IPS-NIHi7 (cell line): ENCODE results near the gene LMNA.
"Not testable (repeated sequence)": the region's sequence is repeated elsewhere in the genome, so short reads cannot be mapped to it uniquely, and the experiment has no call there.

Experiments
- DNase-seq: peaks from one replicate; pipeline ENCODE4 v3.0.0; 2012; ENCODE audit warnings: mixed read lengths; ENCODE audit errors: extremely low spot score

The LMNA gene

DNA sequence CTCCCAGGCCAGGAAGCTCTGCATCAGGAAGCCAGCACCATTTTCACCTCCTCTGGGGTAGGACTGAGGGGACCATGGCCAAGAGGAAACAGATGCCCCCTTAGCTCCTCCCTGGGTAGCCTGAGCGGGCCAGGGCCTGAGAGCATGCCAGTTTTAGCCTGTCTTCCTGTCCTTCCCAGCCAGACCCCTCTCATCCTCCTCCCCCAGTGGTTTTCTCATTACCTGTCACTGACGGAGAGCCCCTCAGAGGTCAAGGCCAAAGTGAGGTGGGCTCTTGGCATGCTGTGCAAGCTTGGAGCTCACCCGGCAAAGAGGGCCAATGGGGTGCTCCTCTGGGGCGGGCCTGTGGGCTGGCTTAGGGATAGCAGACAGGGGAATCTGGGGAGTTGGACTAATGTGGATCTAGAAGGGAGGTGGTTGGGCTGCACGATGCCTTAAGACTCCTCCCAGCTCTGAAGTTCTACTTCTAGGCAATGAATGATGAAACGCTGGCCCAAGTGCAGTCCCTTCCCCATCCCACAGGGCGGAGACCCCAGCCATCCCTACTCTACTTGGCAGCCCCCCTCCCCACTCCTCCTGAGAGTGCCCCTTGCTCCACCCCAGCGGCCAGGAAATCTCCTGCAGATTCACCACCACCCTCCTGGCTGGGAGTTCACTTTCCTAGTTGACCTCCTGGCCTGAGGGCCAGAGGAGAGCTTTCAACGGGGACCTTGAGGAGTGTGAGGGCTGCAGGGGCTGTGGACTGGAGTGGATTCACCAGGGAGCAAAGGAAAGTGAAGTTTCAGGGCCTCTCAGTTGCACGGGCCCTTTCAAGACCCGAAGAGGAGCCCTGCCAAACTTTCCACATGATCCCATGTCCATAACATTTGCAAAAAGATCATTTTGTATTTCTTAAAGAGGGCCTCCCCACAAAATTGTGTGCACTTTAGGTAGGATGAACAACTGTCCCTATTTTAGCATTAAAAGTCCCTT, 9.4 kb upstream of the LMNA start:
- peak; percentile 40 for DNase-seq

DNA sequence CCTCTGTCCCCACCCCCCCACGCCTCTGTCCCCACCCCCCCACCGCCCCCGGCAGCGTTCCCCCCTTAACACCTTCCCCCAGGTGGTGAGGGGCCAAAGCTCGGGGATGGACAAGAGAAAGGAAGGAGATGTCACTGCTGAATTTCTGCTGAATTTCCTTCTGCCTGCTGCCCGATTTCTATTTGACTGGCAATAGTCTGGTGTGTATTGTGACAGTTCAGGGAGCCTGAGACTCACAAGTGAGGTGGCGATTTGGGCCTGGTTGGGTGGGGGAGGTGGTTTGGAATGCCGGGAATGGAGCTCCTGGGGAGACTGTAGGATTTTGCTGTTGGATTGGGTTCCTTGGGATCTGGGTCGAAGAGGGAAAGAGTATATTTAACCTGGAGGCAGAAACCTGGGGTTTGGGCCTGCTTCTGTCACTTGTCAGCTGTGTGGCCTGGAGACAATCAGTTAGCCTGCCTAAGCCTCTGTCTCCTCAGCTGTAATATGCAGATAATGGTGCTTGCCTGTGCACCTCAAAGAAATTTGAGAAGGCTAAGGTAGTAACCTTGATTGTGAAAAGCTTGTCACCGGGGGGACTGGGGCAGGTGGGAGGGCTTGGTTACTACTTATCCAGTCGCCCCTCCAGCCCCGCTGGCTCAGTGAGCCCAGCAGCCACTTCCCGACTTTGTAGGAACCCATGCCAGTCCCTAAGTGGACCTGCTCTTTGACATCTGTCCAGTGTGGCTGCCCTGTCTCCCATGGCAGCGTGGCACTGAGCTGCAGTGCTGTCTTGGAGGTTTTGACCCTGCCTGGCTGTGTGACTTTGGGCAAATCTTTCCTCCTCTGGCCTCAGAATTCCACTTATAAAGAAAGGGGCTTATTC, 7.7 kb upstream of the LMNA start:
- peak; percentile 70 for DNase-seq

DNA sequence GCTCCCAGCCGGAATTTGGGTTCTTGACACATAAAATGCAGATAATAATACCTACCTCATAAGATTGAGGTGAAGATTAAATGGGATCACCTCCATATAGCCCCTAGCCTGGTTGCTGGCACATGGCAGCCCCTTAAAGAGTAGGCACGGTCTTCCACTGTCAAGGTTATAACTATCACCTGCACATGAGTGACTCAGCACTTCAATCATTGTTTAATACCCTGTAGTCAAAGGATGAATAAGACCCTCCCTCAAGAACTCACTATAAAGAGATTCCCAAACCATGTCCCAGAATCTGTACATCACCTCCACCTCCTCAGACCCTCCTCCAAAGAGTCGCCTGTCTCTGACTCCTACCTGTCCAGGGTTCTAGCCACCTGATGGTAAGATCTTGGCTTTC, 6.5 kb upstream of the LMNA start:
- DNase-seq = no peak

DNA sequence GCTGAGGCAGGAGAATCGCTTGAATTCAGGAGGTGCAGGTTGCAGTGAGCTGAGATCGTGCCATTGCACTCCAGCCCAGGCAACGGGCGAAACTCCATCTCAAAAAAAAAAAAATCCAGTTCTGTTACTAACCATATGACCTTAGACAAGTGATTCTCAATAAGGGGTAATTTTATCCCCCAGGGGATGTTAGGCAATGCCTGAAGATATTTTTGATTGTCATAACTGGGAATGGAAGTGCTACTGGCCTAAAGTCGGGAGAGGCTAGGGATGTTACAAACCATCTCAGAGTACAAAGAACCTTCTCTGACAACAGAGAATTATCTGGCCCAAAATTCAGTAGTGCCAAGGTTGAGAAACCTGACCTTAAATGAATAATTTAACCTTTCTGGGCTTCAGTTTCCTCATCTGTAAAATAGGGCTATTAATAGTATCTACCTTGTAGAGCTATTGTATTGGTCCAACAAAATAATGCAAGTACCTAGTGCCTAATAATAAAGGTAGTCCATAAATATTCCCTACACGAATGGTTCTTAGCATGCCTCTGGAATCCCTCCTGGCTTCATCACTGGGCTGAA, 5.8 kb upstream of the LMNA start:
- no peak for DNase-seq

DNA sequence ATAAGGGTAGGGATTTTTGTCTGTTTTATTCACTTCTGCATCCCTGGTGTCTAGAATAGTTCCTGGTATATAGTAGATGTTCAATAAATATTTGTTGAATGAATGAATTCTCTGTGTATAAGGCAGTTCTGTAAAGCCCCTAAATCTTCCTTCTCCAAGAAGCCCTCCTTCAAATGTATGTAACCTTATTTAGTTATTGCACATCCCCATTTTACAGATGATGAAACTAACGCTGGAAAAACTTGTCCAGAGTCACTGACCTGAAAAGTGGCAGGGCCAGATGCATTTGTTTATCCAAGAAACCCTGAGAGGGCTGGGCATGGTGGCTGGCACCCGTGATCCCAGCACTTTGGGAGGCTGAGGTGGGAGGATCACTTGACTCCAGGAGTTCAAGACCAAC, 4.3 kb upstream of the LMNA start:
- no peak for DNase-seq

DNA sequence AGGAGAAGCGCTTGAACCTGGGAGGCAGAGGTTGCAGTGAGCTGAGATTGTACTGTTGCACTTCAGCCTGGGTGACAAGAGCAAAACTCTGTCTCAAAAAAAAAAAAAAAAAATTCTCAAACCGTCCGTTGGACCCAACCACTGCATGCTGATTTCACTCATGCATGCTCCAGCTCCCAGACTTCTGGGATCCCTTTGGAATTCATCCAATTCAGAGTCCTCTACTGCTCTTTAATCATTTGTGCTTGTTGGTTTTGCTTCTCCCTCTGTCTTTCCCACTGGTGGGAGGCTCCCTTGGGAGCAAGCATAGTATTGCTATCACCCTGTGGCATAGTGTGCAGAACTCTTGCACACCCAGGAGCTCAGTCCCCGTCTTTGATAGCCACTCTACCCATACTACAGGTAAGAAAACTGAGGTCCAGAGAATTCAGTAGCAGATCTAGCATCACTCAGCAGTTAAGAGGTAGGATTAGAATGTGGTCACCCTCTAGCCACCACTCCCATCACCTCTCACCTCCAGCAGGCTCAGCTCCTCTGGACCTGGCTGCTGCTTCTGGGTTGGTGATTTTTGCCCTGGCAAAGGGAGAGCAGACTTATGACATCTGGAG, 3.1 kb upstream of the LMNA start:
- no peak for DNase-seq

DNA sequence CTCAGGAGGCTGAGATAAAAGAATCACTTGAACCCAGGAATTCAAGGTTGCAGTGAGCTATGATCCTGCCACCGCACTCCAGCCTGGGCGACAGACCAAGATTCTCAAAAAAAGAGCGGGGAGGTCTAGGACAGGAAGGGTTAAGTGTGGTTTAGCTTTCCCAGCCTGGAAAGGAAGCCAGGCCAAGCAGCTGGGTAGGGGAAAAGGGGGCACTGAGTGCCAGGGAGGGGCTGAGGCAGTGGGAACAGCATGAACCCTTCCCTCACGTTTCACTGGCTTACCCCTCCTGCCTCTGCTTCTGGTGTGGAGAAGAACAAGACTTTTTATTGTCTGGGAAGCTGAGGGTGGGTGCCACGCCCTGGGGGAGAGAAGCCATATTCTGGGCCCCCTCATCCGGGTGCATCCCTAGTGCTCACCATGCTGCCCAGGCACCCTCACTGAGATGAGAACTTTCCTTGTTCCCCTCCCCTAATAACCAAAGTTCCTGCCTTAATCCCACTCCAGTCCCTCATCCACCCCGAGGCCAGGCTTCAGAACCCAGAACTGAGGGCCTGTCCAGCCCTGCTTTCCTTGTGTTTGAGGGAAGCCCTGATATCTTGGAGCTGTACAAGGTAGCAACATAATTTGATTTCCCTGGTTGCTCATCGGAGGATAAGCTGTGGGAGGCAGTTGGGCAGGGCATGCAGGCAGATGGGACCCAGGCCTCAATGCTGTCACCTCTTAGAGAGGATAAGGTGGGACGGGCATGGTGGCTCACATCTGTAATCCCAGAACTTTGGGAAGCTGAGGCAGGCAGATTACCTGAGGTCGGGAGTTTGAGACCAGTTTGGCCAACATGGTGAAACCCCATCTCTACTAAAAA, 2.0 kb upstream of the LMNA start:
- no peak for DNase-seq

DNA sequence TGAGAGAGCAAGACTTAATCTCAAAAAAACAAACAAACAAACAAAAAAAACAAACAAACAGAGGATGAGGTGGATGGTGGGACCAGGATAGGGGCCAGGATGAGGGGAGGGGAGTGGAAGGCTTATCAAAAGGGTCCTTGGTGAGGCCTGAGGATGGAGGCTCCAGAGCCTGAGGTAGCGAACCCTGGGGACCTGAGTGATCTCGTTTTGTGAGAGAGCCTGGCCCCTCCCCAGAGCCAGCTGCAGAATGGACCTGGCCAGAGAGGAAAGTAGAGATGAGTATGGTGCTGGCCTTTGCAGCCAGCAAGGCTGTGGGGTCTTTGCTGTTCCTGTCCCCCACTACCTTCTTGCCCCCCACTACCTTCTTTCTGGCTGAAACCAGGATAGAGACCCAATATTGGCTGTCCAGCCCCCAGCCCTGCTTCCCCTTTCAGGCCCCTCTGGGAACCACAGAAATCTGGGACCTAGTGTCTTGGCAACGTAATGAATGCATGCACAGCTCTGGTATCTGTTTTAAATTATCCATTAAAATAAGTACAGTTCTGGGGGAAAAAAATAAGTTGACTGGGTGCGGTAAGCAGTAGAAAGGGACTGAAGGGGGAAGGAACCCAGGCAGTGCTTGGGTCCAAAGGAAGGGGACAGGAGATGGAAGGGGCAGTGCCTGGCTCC, 1.1 kb upstream of the LMNA start:
- DNase-seq = no peak

DNA sequence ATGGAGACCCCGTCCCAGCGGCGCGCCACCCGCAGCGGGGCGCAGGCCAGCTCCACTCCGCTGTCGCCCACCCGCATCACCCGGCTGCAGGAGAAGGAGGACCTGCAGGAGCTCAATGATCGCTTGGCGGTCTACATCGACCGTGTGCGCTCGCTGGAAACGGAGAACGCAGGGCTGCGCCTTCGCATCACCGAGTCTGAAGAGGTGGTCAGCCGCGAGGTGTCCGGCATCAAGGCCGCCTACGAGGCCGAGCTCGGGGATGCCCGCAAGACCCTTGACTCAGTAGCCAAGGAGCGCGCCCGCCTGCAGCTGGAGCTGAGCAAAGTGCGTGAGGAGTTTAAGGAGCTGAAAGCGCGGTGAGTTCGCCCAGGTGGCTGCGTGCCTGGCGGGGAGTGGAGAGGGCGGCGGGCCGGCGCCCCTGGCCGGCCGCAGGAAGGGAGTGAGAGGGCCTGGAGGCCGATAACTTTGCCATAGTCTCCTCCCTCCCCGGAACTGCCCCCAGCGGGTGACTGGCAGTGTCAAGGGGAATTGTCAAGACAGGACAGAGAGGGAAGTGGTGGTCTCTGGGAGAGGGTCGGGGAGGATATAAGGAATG, 505 bp downstream of the LMNA start:
- DNase-seq = peak; percentile 51

DNA sequence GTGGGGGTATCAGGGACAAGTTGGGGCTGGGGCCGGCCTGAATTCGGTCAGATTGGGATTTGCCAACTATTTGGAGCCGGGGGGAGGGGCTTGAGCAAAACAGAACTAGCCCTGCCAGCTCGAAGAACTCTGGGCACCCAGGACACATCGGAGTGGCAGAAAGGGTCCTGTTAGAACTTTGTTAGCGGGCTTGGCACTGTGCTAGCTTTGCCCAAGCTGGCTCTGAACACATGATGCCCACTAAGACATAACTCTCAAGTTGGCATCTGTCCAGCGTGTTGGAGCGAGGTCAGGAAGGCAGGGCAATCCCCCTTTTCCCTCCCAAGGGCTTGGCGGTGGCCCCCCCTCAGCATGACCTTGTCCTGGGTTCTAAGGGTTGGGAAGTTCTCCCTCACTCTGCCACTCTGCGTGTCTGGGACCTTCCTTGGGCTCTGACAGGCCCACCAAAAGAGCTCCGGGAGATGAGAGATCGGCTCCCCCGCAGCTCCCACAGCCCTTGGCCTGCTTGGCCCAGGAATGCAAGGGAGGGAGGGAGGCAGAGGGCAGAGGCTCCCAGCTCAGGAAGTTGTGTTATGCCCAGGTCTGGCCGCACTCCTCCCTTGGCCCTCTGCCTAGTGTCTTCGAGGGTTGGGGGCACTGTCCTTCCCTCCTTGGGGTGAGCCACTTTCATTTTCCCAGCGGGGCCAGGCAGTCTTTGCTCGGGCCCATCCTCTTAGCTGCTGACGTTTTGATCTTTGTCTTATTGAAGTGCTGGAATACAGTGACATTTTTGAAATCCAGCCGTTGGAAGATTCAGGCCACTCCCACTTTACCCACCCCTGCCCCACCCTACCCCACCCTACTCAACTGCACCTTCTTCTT, 1.2 kb downstream of the LMNA start:
- DNase-seq = peak; percentile 54

DNA sequence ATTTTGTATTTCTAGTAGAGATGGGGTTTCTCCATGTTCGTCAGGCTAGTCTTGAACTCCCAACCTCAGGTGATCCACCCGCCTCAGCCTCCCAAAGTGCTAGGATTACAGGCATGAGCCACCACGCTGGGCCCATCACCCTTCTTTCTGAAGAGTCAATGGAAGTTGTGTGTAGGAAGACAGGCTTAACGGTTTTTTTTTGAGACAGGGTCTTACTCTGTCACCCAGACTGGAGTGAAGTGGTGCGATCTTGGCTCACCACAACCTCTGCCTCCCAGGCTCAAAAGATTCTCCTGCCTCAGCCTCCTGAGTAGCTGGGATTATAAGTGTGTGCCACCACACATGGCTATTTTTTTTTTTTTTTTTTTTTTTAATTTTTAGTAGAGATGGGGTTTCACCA, 2.2 kb downstream of the LMNA start:
- not testable (repeated sequence) for DNase-seq

DNA sequence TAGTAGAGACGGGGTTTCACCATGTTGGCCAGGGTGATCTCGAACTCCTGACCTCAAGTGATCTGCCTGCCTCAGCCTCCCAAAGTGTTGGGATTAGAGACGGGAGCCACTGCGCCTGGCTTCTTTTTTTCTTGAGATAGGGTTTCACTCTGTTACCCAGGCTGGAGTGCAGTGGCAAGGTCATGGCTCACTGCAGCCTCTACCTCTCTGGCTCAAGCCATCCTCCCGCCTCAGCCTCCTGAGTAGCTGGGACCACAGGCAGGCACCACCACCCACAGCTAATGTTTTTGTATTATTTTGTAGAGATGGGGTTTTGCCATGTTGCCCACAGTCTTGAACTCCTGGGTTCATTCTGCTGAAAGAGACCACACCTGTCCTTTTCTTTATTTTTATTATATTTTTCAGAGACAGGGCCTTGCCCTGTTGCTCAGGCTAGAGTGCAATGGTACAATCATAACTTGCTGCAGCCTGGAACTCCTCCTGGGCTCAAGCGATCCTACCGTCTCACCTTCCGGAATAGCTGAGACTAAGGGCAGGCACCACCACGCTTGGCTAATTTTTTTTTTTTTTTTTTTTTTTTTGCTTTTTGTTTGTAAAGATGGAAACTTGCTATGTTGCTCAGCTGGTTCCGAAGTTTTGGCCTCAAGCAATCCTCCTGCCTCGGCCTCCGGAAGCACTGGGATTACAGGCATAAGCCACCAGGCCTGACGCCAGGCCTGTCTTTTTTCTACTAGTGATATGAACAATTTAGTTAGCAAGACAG, 3.1 kb downstream of the LMNA start:
- DNase-seq = no peak

DNA sequence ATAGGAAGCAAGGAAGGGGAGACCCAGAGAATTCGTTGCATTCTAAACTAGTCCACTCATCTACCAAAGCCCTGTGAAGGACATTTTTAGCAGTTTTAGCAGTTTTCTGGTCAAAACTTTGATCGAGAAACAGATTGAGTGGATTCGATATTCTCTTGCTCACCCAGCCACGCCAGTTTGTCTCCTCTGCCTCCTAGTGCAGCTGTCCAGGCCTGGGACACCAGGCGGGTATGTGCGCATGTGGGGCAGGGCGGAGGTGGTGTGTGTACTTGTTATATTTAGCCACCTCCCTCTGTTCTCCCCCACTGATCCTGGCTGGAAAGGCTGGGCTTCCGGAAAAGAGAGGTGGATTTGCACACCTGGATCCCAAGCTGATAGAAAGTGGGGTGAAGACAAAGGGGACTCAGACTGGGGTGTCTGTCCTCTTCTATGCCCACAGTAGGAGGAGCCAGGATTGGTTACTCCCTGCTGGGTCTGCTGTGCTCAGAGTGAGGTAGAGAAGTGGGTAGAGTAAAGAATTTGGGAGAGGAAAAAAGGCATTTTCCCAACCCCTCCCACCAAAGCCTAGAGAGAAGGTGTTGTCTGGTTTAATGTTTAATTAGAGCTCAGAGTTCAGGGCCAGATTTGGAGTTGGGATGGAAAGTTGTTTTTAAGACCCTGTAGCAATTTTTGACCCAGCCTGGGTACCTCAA, 3.8 kb downstream of the LMNA start:
- DNase-seq = no peak

DNA sequence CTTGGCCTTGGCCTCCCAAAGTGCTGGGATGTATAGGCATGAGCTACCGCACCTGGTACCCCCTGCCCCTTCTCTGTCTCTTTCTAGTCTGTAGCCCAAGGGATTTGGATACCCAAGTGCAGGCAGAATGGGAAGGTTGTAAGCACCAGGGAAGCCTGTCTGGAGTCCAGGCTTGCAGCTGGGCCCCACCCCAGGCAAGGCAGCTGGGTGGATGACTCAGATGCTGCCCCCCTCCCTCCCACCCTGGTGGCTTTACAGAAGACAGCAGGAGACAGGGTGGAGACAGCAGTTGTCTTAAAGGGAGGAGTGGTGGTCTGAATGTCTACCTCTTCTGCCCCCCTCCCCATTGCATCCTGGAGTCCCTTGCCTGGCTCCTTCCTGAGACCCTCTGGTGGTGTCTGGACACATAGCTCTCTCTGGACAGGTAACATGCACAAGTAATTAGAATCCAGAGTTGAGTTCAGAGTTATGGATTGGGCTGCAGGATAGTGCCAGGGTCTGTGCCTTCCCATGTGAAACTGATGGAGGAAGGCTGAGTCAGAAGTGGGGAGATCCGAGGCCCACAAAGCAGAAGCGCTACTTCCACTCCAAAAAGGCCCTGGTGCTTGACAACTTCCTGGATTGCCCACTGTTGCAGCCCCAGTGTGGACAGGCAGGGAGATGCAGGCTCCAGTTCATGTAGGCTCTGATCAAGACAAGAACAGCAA, 5.1 kb downstream of the LMNA start:
- DNase-seq = no peak

DNA sequence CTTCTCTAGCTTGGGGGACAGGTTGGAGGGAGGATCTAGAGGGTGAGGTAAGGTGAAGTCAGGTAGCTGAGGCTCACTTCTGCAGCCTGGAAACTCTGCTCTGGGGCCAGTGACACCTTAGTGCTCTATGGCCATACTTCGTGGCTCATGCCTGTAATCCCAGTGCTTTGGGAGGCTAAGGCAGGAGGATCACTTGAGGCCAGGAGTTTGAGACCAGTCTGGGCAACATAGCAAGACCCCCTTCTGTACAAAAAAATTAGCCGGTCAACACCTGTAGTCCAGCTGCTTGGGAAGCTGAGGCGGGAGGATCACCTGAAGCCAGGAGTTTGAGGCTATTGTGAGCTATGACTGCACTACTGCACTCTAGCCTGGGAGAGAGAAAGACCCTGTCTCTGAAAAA, 5.8 kb downstream of the LMNA start:
- no peak for DNase-seq

DNA sequence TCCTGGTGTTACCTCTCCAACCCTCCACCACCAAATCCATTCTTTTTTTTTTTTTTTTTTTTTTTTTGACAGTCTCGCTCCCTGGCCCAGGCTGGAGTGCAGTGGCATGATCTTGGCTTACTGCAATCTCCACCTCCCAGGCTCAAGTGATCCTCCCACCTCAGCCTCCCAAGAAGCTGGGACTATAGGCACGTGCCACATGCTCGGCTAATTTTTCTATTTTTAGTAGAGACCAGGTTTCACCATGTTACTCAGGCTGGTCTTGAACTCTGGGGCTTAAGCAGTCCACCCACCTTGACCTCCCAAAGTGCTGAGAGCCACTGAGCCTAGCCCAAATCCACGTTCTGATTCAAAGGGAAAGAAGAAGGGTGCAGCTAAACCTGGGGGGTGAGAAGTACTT, 6.5 kb downstream of the LMNA start:
- not testable (repeated sequence) for DNase-seq

DNA sequence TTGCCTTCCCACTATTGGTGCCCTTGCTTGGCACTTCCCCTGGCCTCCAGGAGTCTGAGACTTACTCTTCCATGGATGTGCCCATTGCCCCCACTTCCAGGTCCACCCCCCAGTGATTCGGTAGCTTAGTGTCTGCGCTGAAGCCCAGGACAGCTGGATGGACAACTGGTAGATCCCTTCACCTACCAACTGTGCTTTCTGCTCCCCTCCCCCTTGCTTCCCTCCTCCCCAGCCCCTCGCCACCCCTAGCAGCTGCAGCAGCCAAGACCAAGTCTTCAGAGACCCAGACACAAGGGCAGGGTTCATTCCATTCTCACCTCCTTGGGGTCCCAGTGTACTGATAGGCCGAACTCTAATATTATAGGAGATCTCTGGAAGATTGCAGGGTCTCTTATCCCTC, 6.9 kb downstream of the LMNA start:
- DNase-seq = no peak
